K562 (cell line): ENCODE measurements around the gene SIAE. TPM values are rescaled to one million over a fixed set of nuclear protein-coding genes. Genes with fewer than 3 reads are reported as not detected.

ENCODE experiments used
- ATAC-seq: fragments of 200-7000 bp; cut with Tn5 transposase; 3 replicates; pipeline ENCODE4 v1.9.1; 2020; ENCODE audit warnings: moderate library complexity
- BruUV-seq: library from RNA; stranded (reverse); fragments of 400-500 nt; replicated peaks from 2 replicates; lab custom pipeline; 2021; lab: Mats Ljungman, UMichigan
- CTCF ChIA-PET: fragments of 300-600 bp; formaldehyde crosslinking; extraction: SDS; loops from one replicate; lab custom pipeline; 2021; ENCODE audit warnings: low intra/inter-chr PET ratio; lab: Yijun Ruan, JAX
- POLR2A ChIA-PET: fragments of 300-600, 350-650 bp; sonication (Branson Sonifier 250); formaldehyde crosslinking; extraction: SDS; loops from one replicate; lab custom pipeline; 2021; ENCODE audit warnings: antibody characterized with exemption, inconsistent platforms; lab: Yijun Ruan, JAX
- DNase-seq, 4 experiments: peaks; one replicate each; pipeline versions ENCODE4 v3.0.0 to v3.0.0-alpha.2; 2011 to 2018; ENCODE audit warnings: low spot score in 3 of 4, mixed read lengths in 3 of 4; ENCODE audit errors: extremely low read depth in 1 of 4
- FAIRE-seq: peaks from 2 replicates; lab custom pipeline; 2011; peaks lifted over from hg19 to GRCh38; lab: Jason Lieb, UNC
- H2AFZ ChIP-seq: 2 replicates; pipeline ENCODE4 v1.6.0; 2011; ENCODE audit warnings: low read depth, low read length, control low read depth, inconsistent platforms
- H3K27ac ChIP-seq: fragments of 200-600 bp; 3 replicates; pipeline ENCODE4 v1.8.0; 2011; ENCODE audit warnings: low read depth, mild to moderate bottlenecking, control low read depth, inconsistent platforms, low read length, moderate library complexity, mixed read lengths; ENCODE audit errors: extremely low read depth
- H3K27me3 ChIP-seq, 2 experiments: fragments of 300-600 bp in 1 of 2; 2 replicates in 1 of 2; 3 replicates in 1 of 2; pipeline versions ENCODE4 v1.6.0 to v1.8.0; 2011; ENCODE audit warnings: inconsistent platforms in 2 of 2, low read length in 2 of 2, mild to moderate bottlenecking in 1 of 2, mixed read lengths in 1 of 2, moderate library complexity in 1 of 2; ENCODE audit not compliant: control insufficient read depth in 2 of 2, insufficient read depth in 2 of 2
- H3K36me3 ChIP-seq: fragments of 300-600 bp; 3 replicates; pipeline ENCODE4 v1.8.0; 2011; ENCODE audit warnings: mild to moderate bottlenecking, low read length, inconsistent platforms; ENCODE audit not compliant: control insufficient read depth, insufficient read depth
- H3K4me1 ChIP-seq, 2 experiments: fragments of 200-600 bp in 1 of 2; replicated peaks in 1 of 2; 2 replicates in 1 of 2; 3 replicates in 1 of 2; pipeline versions ENCODE4 v1.5.1 to v1.8.0; 2011; ENCODE audit warnings: inconsistent platforms in 2 of 2, low read length in 2 of 2, mild to moderate bottlenecking in 1 of 2, mixed read lengths in 1 of 2, moderate library complexity in 1 of 2; ENCODE audit not compliant: control insufficient read depth in 2 of 2, insufficient read depth in 2 of 2
- H3K4me2 ChIP-seq: 2 replicates; pipeline ENCODE4 v1.6.1; 2011; ENCODE audit warnings: low read length, control low read depth, inconsistent platforms, mixed read lengths; ENCODE audit not compliant: insufficient read depth
- H3K4me3 ChIP-seq: fragments of 200-600 bp; sonication (generic), shearing (Covaris generic); 2 replicates; pipeline ENCODE4 v1.5.1; 2016; ENCODE audit warnings: control low read depth, inconsistent platforms
- H3K79me2 ChIP-seq: fragments of 200-600 bp; 3 replicates; pipeline ENCODE4 v1.8.0; 2011; ENCODE audit warnings: low read length, inconsistent platforms; ENCODE audit not compliant: control insufficient read depth, insufficient read depth
- H3K9ac ChIP-seq, 2 experiments: 2 replicates each; pipeline versions ENCODE4 v1.6.0 to v1.6.1; 2011; ENCODE audit warnings: low read depth in 2 of 2, low read length in 2 of 2, control low read depth in 1 of 2, inconsistent platforms in 1 of 2, mild to moderate bottlenecking in 1 of 2, mixed read lengths in 1 of 2; ENCODE audit not compliant: insufficient read depth in 1 of 2
- H3K9me1 ChIP-seq: one replicate; pipeline ENCODE4 v1.6.0; 2011; ENCODE audit warnings: inconsistent platforms, mild to moderate bottlenecking, low read length, moderate library complexity; ENCODE audit not compliant: control insufficient read depth, insufficient read depth
- H3K9me3 ChIP-seq: replicated peaks from 2 replicates; pipeline ENCODE4 v1.5.1; 2011; ENCODE audit warnings: low read depth, low read length, inconsistent platforms; ENCODE audit not compliant: control insufficient read depth, insufficient read depth
- H4K20me1 ChIP-seq: replicated peaks from 2 replicates; pipeline ENCODE4 v1.6.1; 2011; ENCODE audit warnings: low read length, inconsistent platforms, mixed read lengths; ENCODE audit not compliant: control insufficient read depth, insufficient read depth
- CHD1 ChIP-seq: fragments of 200-600 bp; sonication (generic); IDR thresholded peaks from one replicate; pipeline ENCODE4 v1.6.1; 2012; ENCODE audit warnings: mild to moderate bottlenecking, moderate library complexity, low read length, inconsistent platforms
- CHD4 ChIP-seq: fragments of 200-600 bp; sonication (generic); IDR thresholded peaks from 3 replicates; pipeline ENCODE4 v1.6.1; 2012; ENCODE audit warnings: low read depth, mild to moderate bottlenecking, mixed read lengths, low read length, inconsistent platforms; ENCODE audit not compliant: insufficient read depth, insufficient replicate concordance, poor library complexity, severe bottlenecking
- CREBBP ChIP-seq: IDR thresholded peaks from one replicate; pipeline ENCODE4 v1.6.1; 2012; ENCODE audit warnings: low read depth, mild to moderate bottlenecking, control low read depth, inconsistent platforms, low read length
- GABPA ChIP-seq: fragments of 200-800 bp; sonication (Bioruptor generic); conservative IDR thresholded peaks from 2 replicates; pipeline ENCODE4 v1.6.1; 2016; ENCODE audit warnings: low read depth, missing genetic modification characterization, missing compliant biosample characterization
- HDAC1 ChIP-seq, 2 experiments: fragments of 450-650 bp; IDR thresholded peaks; 2 replicates each; pipeline ENCODE4 v1.6.1; 2016 to 2017; ENCODE audit warnings: inconsistent platforms in 1 of 2, mild to moderate bottlenecking in 1 of 2, moderate library complexity in 1 of 2
- HDAC3 ChIP-seq: fragments of 450-650 bp; IDR thresholded peaks from 2 replicates; pipeline ENCODE4 v1.6.1; 2018; ENCODE audit warnings: borderline replicate concordance, mild to moderate bottlenecking, moderate library complexity; ENCODE audit not compliant: partially characterized antibody
- MTA3 ChIP-seq: fragments of 450-650 bp; formaldehyde crosslinking; IDR thresholded peaks from 2 replicates; pipeline ENCODE4 v1.6.1; 2017; ENCODE audit warnings: mild to moderate bottlenecking, borderline replicate concordance
- NCOA6 ChIP-seq: fragments of 450-650 bp; IDR thresholded peaks from 2 replicates; pipeline ENCODE4 v1.6.1; 2017; ENCODE audit warnings: mild to moderate bottlenecking
- NFIC ChIP-seq: fragments of 450-650 bp; IDR thresholded peaks from 2 replicates; pipeline ENCODE4 v1.6.1; 2017; ENCODE audit warnings: mild to moderate bottlenecking, inconsistent platforms
- NR2C2 ChIP-seq, 2 experiments: fragments of 200-800 bp in 1 of 2; sonication (Bioruptor generic) in 1 of 2; sonication (generic) in 1 of 2; formaldehyde crosslinking in 1 of 2; IDR thresholded peaks; 2 replicates each; pipeline versions ENCODE4 v1.6.1 to v1.8.0; 2016 to 2022; ENCODE audit warnings: mild to moderate bottlenecking in 1 of 2, missing compliant biosample characterization in 1 of 2, missing genetic modification characterization in 1 of 2, missing genetic modification reagents in 1 of 2
- NR4A1 ChIP-seq, 2 experiments: fragments of 250-450 bp in 1 of 2; fragments of 450-650 bp in 1 of 2; sonication (Bioruptor Pico) in 1 of 2; IDR thresholded peaks; 2 replicates each; pipeline versions ENCODE4 v1.4.0 to v1.6.1; 2016 to 2020; ENCODE audit warnings: mild to moderate bottlenecking in 2 of 2, missing compliant biosample characterization in 1 of 2, missing genetic modification characterization in 1 of 2, moderate library complexity in 1 of 2
- RCOR1 ChIP-seq, 2 experiments: IDR thresholded peaks; 2 replicates each; pipeline ENCODE4 v1.6.1; 2012; ENCODE audit warnings: low read depth in 2 of 2, low read length in 2 of 2, borderline replicate concordance in 1 of 2, improper control_type of control experiment in 1 of 2
- RFX1 ChIP-seq: fragments of 450-650 bp; IDR thresholded peaks from 2 replicates; pipeline ENCODE4 v1.6.1; 2016; ENCODE audit warnings: mild to moderate bottlenecking, moderate library complexity
- RNF2 ChIP-seq: sonication (generic); IDR thresholded peaks from 2 replicates; pipeline ENCODE4 v1.6.1; 2016
- TAF9B ChIP-seq: fragments of 450-650 bp; IDR thresholded peaks from 2 replicates; pipeline ENCODE4 v1.6.1; 2018; ENCODE audit warnings: mild to moderate bottlenecking; ENCODE audit not compliant: partially characterized antibody
- ZFP36 ChIP-seq: fragments of 150-350 bp; IDR thresholded peaks from 2 replicates; pipeline ENCODE4 v1.6.1; 2018; ENCODE audit warnings: low read length, low read depth; ENCODE audit not compliant: partially characterized antibody
- ZNF121 ChIP-seq: sonication (generic); formaldehyde crosslinking; conservative IDR thresholded peaks from 2 replicates; pipeline ENCODE4 v1.8.0; 2022; ENCODE audit warnings: missing genetic modification reagents
- ZNF140 ChIP-seq: fragments of 250-450 bp; sonication (Bioruptor Pico); IDR thresholded peaks from 2 replicates; pipeline ENCODE4 v1.8.0; 2021; ENCODE audit warnings: moderate library complexity, mild to moderate bottlenecking, inconsistent platforms
- WGBS: fragments of 100-300 bp; shearing (Covaris generic); methylation state at CpG from one replicate; pipeline ENCODE4 v1.1.6; 2016; ENCODE audit warnings: low coverage, mixed read lengths; ENCODE audit not compliant: insufficient coverage; ENCODE audit errors: missing lambda C conversion rate; 5-methylcytosine and 5-hydroxymethylcytosine counted together
- in situ Hi-C: fragments of 300-500 bp; cut with MboI; formaldehyde crosslinking; loops from 4 replicates; pipeline ENCODE4 v1.15.0; 2018; ENCODE audit warnings: inconsistent platforms, mixed read lengths
- intact Hi-C: fragments of 100-400 bp; cut with micrococcal nuclease; formaldehyde crosslinking; loops from 2 replicates; pipeline ENCODE4 v1.14.2; 2022
- polyA plus RNA-seq, 8 experiments: library from polyadenylated mRNA; depleted of rRNA in 4 of 8; stranded (reverse) in 5 of 8; unstranded in 3 of 8; fragments of >200 nt; fragmentation: Nextera tagmentation in 2 of 8; fragmentation: Illumina TruSeq in 1 of 8; extraction: Ambion mirVana in 2 of 8; extraction: Trizol in 1 of 8; gene quantifications; 2 replicates each; pipeline versions ENCODE4 v1.2.1 to v1.2.3, GENCODE V29; 2011 to 2014; ENCODE audit warnings: inconsistent platforms in 1 of 8, missing spikeins in 1 of 8
- total RNA-seq, 7 experiments: library from RNA; depleted of rRNA in 6 of 7; stranded (reverse); fragments of >200 nt in 6 of 7; fragmentation: Illumina TruSeq in 2 of 7; extraction: Trizol in 2 of 7; gene quantifications; 2 replicates each; pipeline versions ENCODE4 v1.2.1 to v1.2.3, GENCODE V29; 2011 to 2021; ENCODE audit warnings: low replicate concordance in 1 of 7
- TF ChIP-seq, protein P1 (sequence below): fragments of 250-450 bp; sonication (Bioruptor Pico); IDR thresholded peaks from 2 replicates; pipeline ENCODE4 v1.4.0; 2020; ENCODE audit warnings: mild to moderate bottlenecking

Gene SIAE
- total and polyA plus RNA-seq, 9 of the 15 experiments (the other 6 are each of a cell fraction or from before 2014, with no cell fraction given) = 0.89 to 9.6 (median 3.7) TPM

DNA sequence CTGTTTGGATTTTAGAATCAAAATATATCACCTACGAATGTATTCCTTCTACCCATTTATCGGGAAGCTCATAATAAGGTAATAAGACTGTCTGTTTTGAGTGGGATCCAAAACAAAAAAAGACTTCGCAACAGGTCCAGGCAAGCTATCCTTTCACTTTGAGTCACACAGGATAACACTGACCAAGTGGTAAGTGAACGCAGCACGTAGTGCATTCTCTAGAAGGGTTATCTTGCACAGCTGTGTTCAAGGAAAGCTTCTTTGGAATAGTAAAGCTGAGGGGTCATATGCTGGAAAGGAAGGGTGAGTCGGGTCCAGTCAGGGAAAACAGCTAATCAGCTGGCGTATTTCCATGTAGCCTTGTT is 43.9 kb upstream of the SIAE start:
- Histone ChIP-seq H3K4me1 (peaks cover 0 to 7% of the 10 kb centered on the region in 2 experiments; a peak in 1 of 5 replicates), H3K4me2 (no peak overlapping the region), H3K36me3 (no peaks in the 10 kb centered on the region), H4K20me1 (no peaks in the 10 kb centered on the region), H3K9me1 (no peaks in the 10 kb centered on the region), H2AFZ (no peak overlapping the region), H3K4me3 (no peak overlapping the region), H3K9ac (no peak overlapping the region), H3K9me3 (no peaks in the 10 kb centered on the region), H3K27ac (no peak overlapping the region), H3K27me3 (peaks cover 57 to 59% of the 10 kb centered on the region in 2 experiments), H3K79me2 (no peaks in the 10 kb centered on the region)
- in situ Hi-C loops (no loop called here), intact Hi-C loops (no loop called here)
- DNase-seq (no peak), ATAC-seq (0 out of 3 replicates have a peak, but pooled peaks have one; percentile 29), FAIRE-seq (no peak)
- under 1% methylated on average over 7 of the region's 7 CpGs for WGBS
- ChIA-PET CTCF (no interaction called here), POLR2A (no interaction called here)
- no peak for TF ChIP-seq CHD4
- TF ChIP-seq, protein P1, sequence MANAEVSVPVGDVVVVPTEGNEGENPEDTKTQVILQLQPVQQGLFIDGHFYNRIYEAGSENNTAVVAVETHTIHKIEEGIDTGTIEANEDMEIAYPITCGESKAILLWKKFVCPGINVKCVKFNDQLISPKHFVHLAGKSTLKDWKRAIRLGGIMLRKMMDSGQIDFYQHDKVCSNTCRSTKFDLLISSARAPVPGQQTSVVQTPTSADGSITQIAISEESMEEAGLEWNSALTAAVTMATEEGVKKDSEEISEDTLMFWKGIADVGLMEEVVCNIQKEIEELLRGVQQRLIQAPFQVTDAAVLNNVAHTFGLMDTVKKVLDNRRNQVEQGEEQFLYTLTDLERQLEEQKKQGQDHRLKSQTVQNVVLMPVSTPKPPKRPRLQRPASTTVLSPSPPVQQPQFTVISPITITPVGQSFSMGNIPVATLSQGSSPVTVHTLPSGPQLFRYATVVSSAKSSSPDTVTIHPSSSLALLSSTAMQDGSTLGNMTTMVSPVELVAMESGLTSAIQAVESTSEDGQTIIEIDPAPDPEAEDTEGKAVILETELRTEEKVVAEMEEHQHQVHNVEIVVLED (CRISPR knock-in tag) = no peak
- TF ChIP-seq HDAC1 (IDR thresholded peaks at IDR 0.05) = no peak
- no peak for TF ChIP-seq RNF2
- no peak for TF ChIP-seq CREBBP
- no peak for TF ChIP-seq HDAC3
- no peak for TF ChIP-seq NR2C2 (CRISPR knock-in tag; IDR thresholded peaks at IDR 0.05)
- TF ChIP-seq NR2C2 (tag; IDR thresholded peaks at IDR 0.05) = no peak
- TF ChIP-seq ZNF140 (CRISPR knock-in tag) = no peak
- no peak for TF ChIP-seq CHD1
- TF ChIP-seq NFIC = no peak
- no peak for TF ChIP-seq MTA3
- TF ChIP-seq ZFP36 = no peak
- no peak for TF ChIP-seq RFX1
- TF ChIP-seq GABPA (tag) = no peak
- no peak for TF ChIP-seq NCOA6
- TF ChIP-seq NR4A1 (CRISPR knock-in tag; IDR thresholded peaks at IDR 0.05) = no peak
- no peak for TF ChIP-seq NR4A1 (tag; IDR thresholded peaks at IDR 0.05)
- TF ChIP-seq RCOR1 (IDR thresholded peaks at IDR 0.05; ENCODE audit: borderline replicate concordance in 1 of 2, low read depth in 2 of 2, low read length in 2 of 2) = no peak
- no peak for TF ChIP-seq ZNF121 (CRISPR knock-in tag)
- TF ChIP-seq TAF9B = no peak
- no TSS peak for BruUV-seq
